Fibroblast of skin of abdomen (primary cell): ENCODE data around the gene ZSWIM8.
"Not testable (repeated sequence)": the region's sequence is repeated elsewhere in the genome, so short reads cannot be mapped to it uniquely, and the experiment has no call there.

ENCODE experiments used
- DNase-seq: peaks from one replicate; pipeline ENCODE4 v3.0.0-alpha.2; 2013

The ZSWIM8 gene

GRCh38 chr10:73774637-73775036 lies 10.8 kb upstream of the ZSWIM8 start:
- DNase-seq, result peak; percentile 15

DNA sequence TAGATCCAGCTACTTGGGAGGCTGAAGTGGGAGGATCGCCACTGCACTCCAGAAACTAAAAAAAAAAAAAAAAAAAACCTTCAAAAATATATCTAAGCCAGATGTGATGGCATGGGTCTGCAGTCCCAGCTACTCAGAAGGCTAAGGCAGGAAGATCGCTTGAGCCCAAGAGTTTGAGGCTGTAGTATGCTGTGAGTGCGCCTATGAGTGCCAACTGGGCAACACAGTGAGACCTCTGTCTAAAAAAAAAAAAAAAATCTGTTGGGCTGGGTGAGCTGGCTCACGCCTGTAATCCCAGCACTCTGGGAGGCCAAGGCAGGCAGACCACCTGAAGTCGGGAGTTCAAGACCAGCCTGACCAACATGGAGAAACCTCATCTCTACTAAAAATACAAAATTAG lies 6.4 kb upstream of the ZSWIM8 start:
- no peak for DNase-seq

DNA sequence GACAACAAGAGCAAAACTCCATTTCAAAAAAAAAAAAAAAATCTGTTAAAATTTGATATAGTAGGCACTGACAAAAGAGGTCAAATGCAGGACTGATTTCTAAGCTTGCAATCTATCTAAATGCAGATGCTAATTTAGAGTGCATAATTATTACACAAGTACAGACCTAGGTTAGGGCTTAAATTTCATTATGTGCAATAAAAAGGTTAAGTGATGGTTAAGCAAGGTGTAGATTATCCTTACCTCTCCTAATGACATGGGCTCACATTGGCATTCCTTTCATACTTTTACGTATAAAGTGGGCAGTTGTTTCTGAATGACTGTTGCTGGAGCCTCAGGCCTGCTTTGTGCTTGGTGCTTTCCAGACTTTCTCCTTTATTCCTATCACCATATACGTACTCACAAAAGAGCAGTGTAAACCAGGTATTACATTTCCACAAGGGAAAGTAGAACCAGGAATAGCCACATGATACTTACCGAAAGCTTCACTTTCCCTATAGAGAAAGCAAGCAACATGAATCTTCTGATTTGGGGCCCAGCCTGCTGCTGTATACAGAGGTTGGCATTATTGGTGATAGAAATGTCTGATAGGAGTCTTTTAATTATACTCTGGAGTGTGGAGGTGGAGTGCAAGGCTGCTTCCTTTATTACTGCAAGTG lies 5.7 kb upstream of the ZSWIM8 start:
- no peak for DNase-seq

GRCh38 chr10:73780301-73780700 lies 5.1 kb upstream of the ZSWIM8 start:
- no peak for DNase-seq

GRCh38 chr10:73780966-73781365 lies 4.4 kb upstream of the ZSWIM8 start:
- no peak for DNase-seq

DNA sequence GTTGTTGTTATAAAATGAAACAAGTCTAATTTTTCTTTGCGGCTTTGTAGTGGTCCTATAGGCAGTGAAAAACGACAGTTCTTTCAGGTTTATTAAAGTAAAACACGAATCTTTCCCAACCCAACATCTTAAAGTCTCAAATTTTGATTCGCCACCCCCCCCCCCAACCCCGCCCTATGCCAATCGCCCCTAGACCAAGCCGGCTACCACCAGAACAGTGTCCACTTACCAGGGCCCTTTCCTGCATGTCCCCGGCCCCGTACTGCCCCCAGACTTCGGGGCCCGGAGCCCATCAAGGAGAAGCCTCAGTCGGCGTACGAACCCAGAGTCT lies 3.9 kb upstream of the ZSWIM8 start:
- DNase-seq, result no peak

DNA sequence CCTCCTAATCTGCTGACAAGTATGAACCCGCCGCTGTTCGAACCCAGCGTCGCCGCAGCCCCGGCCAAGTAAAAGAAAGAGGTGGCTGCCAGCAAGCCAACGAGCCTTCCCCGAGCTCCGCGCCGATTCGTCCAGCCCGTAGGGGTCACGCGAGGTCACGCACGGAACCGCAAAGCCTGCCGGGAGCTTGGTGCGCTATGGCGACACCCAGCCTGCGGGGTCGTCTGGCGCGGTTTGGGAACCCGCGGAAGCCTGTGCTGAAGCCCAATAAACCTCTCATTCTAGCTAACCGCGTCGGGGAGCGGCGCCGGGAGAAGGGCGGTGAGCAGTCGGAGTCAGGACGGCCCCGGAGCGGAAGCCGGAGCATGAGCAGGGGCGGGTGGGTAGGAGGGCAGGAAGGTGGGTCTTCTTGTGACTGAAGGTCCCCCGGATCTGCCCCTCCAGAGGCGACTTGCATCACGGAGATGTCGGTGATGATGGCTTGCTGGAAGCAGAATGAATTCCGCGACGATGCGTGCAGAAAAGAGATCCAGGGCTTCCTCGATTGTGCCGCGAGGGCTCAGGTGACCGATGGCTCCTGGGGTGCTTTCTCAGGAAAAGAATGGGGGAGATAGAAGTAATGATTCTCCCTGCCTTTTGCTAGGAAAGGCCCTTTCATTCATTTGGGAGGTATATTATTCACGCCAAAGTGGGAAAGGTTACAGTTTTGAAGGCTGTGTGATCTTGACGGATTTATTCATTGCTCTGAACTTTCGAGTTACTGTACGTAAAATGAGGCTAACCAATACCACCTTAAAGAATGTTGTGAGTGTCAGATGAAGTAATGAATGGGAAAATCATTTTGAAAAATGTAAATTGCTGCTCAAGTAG lies 3.3 kb upstream of the ZSWIM8 start, which contains the start of gene CHCHD1:
Gene CHCHD1 (plus strand): TSS at position 170 of the 870 bp plus-strand sequence. CDS start 28 bp downstream, at position 198.
- peak; percentile 85 for DNase-seq

- DNase-seq, result no peak
These were observed 2.7 kb upstream of the ZSWIM8 start for GRCh38 chr10:73782749-73783085.

DNA sequence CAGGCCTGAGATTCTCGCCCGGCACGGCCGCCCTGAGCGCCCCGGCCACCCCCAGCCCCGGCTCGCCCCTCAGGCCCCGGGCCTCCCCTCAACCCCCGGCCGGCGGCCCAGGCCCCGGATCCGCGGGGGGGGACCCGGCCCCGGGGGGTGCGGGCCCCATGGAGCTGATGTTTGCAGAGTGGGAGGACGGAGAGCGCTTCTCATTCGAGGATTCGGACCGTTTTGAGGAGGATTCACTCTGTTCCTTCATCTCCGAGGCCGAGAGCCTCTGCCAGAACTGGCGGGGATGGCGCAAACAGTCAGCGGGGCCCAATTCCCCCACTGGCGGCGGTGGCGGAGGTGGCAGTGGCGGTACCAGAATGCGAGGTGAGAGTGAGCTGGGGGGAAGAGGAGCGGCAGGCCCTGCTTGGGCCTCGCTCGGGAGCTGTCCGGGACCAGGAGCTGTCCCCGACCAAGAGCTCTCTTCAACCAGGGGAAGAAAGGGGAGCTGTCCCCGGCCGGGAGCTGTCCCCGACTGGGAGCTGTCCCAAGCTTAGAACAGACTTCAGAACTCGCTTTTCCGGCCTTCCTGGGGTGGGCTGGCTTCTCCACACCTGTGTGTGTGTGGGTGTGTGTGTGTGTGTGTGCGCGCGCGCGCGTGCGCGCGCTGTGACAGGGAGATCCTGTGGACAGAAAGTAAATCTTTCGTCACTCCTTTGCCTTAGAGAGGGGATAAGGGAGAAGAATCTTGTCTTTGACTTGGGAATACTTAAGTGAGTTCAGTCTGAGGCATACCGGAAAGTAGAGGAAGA lies 510 bp downstream of the ZSWIM8 start:
- peak; percentile 33 for DNase-seq

- no peak for DNase-seq
These were observed 1.1 kb downstream of the ZSWIM8 start for GRCh38 chr10:73786512-73786885.

- DNase-seq, result not testable (repeated sequence)
These were observed 1.8 kb downstream of the ZSWIM8 start for GRCh38 chr10:73787031-73787800.

DNA sequence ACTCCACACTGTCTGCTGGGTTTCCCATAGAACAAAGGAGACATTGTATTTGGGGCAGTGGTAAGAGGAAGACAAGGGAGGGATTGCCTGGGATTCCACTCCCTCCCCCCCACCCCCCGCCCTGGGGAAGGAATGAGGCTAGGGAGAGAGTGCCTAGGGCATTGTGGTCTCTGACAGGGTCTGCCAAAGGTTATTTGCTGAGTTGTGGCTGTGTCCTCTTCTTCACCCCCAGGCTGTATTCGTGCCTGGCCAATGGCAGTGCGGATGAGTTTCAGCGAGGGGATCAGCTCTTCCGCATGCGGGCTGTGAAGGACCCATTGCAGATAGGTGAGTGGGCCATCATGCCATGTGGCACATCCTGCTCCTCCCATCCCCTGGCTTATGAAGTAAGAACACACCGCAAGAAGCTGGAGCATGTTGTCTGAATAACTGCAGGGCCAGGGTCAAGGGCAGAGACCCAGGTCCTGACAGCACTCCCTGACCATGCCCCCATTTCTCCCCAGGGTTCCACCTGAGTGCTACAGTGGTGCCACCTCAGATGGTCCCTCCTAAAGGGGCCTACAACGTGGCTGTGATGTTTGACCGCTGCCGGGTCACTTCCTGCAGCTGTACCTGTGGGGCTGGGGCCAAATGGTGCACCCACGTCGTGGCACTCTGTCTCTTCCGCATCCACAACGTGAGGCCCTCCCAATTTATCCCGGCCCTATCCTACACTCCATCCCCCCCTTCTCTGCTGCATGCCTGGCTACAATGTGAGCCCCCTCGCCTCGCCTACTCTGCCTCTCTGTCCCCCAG lies 3.7 kb downstream of the ZSWIM8 start:
- no peak for DNase-seq

DNA sequence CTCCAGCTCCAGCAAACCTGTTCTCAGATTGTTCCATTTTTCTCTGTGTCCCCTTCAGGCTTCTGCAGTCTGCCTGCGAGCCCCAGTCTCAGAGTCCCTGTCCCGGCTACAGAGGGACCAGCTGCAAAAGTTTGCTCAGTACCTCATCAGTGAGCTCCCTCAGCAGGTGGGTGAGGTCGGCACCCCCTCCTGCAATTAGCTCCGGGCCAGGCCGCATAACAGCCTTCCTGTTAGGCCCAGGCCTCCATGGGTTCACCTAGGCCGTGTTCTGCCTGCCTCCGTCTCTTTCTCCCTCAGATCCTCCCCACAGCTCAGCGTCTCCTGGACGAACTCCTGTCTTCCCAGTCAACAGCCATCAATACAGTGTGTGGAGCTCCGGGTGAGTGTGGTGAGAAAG lies 4.3 kb downstream of the ZSWIM8 start:
- no peak for DNase-seq

DNA sequence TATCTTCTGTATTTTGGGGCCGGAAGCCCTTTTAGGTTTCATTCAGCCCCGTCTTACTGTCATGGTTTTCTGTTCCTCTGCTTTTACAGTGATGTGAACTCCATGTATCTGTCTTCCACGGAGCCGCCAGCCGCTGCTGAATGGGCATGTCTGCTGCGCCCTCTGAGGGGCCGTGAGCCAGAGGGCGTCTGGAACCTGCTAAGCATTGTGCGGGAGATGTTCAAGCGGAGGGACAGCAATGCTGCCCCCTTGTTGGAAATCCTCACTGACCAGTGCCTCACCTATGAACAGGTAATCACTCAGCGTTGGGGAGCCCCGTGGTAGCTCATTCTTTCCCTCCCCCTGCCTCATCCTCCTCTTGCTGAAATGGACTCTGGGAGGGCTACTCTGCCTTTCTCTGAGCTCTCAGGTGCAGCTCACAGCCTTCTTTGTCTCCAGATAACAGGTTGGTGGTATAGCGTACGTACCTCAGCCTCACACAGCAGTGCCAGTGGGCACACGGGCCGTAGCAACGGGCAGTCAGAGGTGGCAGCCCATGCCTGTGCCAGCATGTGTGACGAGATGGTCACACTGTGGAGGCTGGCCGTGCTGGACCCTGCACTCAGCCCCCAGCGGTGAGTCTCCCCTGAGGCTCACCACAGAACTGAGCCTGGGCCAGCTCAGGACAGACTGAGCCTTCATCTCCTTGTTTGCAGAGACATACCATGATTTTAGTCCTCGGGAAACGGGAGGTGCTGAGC lies 5.7 kb downstream of the ZSWIM8 start:
- DNase-seq, result no peak

DNA sequence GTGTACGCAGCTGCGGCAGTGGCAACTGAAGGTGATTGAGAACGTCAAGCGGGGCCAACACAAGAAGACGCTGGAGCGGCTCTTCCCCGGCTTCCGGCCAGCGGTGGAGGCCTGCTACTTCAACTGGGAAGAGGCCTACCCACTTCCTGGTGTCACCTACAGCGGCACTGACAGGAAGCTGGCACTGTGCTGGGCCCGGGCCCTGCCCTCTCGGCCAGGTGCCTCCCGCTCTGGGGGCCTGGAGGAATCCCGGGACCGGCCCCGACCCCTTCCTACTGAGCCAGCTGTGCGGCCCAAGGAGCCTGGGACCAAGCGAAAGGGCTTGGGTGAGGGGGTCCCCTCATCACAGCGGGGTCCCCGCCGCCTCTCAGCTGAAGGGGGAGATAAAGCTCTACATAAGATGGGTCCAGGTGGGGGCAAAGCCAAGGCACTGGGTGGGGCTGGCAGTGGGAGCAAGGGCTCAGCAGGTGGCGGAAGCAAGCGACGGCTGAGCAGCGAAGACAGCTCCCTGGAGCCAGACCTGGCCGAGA lies 6.5 kb downstream of the ZSWIM8 start:
- no peak for DNase-seq

- DNase-seq, result no peak
These were observed 8.1 kb downstream of the ZSWIM8 start for GRCh38 chr10:73793456-73793855.

DNA sequence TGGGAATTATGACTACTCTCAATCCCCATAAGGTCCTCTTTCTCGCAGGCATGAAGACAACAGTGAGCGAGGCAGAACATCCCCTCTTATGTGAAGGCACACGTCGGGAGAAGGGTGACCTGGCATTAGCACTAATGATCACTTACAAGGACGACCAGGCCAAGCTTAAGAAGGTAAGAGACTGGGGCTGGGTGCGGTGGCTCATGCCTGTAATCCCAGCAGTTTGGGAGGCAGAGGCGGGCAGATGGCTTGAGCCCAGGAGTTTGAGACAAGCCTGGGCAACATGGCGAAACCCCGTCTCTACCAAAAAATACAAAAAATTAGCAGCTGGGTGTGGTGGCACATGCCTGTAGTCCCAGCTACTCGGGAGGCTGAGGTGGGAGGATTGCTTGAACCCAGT lies 10.1 kb downstream of the ZSWIM8 start:
- not testable (repeated sequence) for DNase-seq

DNA sequence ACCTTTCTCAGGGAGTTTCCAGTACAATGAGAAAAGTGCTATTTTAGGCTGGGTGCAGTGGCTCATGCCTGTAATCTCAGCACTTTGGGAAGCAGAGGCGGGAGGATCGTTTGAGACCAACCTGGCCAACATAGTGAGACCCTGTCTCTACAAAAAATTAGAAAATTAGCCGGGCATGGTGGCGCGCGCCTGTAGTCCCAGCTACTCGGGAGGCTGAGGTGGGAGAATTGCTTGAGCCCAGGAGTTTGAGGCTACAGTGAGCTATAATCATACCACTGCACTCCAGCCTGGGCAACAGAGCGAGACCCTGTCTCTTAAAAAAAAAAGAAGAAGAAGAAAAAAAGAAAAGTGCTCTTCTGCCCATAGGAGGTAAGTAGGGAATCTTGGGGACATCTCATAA lies 10.6 kb downstream of the ZSWIM8 start:
- DNase-seq, result not testable (repeated sequence)

DNA sequence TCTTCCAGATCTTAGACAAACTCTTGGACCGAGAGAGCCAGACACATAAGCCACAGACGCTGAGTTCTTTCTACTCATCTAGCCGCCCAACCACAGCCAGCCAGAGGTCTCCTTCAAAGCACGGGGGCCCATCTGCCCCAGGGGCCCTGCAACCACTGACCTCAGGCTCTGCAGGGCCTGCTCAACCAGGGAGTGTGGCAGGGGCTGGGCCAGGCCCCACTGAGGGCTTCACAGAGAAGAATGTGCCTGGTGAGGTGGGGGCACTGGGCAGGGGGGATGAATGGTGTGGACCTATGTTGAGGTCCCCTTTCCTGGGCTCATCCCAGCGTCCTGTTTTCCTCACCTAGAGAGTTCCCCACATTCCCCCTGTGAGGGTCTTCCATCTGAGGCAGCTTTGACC lies 11.4 kb downstream of the ZSWIM8 start:
- no peak for DNase-seq

DNA sequence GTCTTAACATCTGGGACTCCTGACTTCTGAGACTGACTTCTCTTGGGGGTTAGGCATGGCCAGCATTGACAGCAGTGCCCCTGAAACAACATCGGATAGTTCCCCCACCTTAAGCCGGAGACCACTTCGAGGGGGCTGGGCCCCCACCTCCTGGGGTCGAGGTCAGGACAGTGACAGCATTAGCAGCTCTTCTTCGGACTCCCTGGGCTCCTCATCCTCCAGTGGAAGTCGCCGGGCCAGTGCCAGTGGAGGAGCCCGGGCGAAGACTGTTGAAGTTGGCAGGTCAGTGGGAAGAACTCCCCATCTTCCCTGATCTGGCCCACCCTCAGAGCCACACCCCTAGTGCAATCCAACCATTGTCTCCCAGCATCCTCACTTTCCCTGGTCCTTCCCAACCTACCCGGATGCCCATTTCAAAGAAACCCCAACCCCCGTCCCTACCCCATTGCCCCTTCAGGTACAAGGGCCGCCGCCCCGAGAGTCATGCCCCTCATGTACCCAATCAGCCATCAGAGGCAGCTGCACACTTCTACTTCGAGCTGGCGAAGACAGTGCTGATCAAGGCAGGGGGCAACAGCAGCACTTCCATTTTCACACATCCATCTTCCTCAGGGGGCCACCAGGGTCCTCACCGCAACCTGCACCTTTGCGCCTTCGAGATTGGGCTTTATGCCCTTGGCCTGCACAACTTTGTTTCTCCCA lies 12.1 kb downstream of the ZSWIM8 start:
- DNase-seq, result no peak
